ENCODE results near the gene TCF4.

- TF ChIP-seq RAD21 (IDR thresholded peaks at IDR 0.05) (no peak), GABPA (IDR thresholded peaks at IDR 0.05 in 1 of 2, conservative IDR thresholded peaks at IDR 0.05 in 1 of 2) (no peak), ATF3 (IDR thresholded peaks at IDR 0.05) (no peak), SP1 (IDR thresholded peaks at IDR 0.05) (no peak), YY1 (IDR thresholded peaks at IDR 0.05) (no peak)
- TF ChIP-seq, protein P1, sequence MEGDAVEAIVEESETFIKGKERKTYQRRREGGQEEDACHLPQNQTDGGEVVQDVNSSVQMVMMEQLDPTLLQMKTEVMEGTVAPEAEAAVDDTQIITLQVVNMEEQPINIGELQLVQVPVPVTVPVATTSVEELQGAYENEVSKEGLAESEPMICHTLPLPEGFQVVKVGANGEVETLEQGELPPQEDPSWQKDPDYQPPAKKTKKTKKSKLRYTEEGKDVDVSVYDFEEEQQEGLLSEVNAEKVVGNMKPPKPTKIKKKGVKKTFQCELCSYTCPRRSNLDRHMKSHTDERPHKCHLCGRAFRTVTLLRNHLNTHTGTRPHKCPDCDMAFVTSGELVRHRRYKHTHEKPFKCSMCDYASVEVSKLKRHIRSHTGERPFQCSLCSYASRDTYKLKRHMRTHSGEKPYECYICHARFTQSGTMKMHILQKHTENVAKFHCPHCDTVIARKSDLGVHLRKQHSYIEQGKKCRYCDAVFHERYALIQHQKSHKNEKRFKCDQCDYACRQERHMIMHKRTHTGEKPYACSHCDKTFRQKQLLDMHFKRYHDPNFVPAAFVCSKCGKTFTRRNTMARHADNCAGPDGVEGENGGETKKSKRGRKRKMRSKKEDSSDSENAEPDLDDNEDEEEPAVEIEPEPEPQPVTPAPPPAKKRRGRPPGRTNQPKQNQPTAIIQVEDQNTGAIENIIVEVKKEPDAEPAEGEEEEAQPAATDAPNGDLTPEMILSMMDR (IDR thresholded peaks at IDR 0.05; ENCODE audit: low read depth, low read length, missing input control) = no peak
- TF ChIP-seq, protein P2, sequence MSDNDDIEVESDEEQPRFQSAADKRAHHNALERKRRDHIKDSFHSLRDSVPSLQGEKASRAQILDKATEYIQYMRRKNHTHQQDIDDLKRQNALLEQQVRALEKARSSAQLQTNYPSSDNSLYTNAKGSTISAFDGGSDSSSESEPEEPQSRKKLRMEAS (IDR thresholded peaks at IDR 0.05) = no peak
- TF ChIP-seq, protein P3, sequence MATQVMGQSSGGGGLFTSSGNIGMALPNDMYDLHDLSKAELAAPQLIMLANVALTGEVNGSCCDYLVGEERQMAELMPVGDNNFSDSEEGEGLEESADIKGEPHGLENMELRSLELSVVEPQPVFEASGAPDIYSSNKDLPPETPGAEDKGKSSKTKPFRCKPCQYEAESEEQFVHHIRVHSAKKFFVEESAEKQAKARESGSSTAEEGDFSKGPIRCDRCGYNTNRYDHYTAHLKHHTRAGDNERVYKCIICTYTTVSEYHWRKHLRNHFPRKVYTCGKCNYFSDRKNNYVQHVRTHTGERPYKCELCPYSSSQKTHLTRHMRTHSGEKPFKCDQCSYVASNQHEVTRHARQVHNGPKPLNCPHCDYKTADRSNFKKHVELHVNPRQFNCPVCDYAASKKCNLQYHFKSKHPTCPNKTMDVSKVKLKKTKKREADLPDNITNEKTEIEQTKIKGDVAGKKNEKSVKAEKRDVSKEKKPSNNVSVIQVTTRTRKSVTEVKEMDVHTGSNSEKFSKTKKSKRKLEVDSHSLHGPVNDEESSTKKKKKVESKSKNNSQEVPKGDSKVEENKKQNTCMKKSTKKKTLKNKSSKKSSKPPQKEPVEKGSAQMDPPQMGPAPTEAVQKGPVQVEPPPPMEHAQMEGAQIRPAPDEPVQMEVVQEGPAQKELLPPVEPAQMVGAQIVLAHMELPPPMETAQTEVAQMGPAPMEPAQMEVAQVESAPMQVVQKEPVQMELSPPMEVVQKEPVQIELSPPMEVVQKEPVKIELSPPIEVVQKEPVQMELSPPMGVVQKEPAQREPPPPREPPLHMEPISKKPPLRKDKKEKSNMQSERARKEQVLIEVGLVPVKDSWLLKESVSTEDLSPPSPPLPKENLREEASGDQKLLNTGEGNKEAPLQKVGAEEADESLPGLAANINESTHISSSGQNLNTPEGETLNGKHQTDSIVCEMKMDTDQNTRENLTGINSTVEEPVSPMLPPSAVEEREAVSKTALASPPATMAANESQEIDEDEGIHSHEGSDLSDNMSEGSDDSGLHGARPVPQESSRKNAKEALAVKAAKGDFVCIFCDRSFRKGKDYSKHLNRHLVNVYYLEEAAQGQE (IDR thresholded peaks at IDR 0.05) = no peak
These were observed 121.2 kb downstream of the TCF4 start for GRCh38 chr18:55466789-55467188.
